ENCODE measurements around the gene NTN5.
"Not testable (repeated sequence)": the region's sequence is repeated elsewhere in the genome, so short reads cannot be mapped to it uniquely, and the experiment has no call there.

NTN5 gene, protein sequence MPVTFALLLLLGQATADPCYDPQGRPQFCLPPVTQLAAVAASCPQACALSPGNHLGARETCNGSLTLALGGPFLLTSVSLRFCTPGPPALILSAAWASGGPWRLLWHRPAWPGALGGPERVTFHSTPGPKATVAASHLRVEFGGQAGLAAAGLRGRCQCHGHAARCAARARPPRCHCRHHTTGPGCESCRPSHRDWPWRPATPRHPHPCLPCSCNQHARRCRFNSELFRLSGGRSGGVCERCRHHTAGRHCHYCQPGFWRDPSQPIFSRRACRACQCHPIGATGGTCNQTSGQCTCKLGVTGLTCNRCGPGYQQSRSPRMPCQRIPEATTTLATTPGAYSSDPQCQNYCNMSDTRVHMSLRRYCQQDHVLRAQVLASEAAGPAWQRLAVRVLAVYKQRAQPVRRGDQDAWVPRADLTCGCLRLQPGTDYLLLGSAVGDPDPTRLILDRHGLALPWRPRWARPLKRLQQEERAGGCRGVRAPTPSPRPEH

DNA sequence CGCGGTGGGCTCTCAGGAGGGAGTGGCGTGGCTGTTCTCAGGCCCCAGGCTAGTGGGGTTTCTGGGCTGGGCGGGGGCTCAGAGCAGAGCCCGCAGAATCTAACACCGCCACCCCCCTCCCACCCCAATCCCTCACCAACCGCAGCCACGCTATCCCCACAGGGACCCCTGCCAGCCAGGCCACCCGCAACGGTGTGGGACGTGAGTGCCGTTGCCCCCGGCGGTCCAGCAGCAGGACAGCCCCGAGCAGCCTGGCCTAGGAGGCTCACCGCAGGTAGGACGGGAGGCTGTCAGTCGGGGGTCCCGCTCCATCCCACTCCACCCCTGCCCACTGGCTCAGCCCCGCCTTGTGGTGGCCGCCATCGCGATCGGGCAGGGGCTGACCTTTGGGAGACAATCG is at the start of gene NTN5:
TSS of gene NTN5 (minus strand) at position 24 of the 400 bp plus-strand sequence. CDS start 2,031 bp downstream, outside the sequence.
- no peak for DNase-seq

DNA sequence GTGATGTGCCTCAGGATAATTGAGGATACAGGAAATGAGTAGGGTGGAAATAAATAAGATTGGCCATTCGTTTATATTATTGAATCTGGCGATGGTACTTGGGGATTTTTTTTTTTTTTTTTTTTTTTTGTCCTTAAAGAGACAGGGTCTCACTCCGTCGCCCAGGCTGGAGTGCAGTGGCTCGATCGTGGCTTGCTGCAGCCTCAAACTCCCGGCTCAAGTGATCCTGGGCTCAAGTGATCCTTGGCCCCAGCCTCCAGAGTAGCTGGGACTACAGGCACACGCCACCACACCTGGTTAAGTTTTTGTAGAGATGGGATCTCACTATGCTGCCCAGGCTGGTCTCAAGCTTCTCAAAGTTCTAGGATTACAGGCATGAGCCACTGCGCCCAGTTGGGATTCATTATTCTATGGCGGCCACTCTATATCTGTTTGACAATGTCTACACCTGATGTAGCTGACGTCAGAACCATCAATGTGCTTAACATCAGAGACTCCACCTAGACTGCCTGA is 49.4 kb upstream of the NTN5 start:
- no peak for DNase-seq

DNA sequence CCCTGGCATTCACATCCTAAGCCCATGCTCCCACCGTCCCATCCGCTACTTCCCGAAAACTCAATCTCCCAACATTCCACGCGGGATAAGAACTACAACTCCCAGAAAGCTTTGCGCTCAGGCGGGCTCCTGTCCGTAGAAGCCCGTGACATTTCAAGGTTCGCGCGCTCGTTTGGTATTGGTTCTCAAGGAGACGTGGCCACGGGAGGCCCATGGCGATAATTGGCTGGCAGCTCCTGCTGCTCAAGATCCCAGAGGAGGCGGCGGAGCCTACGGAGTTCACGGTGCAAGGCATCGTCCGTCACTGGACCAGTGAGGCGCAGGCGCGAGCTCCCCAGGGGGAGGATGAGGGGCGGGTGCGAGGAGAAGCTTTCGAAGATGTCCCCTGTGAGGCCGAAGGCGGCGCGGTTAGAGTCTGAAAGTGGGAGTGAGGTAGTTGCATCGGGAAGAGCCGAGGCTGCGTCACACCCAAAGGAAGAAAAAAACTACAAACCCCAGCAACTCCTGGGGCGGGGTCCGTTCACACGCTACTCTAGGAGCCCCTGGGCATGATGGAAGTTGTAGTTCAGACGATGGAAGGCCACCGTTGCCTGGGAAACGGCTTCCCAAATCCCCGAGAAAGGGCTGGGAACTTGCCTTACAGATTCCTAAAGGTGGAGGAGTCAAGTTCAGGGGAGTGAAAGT is 47.9 kb upstream of the NTN5 start:
- DNase-seq: peak; percentile 95 to 96

DNA sequence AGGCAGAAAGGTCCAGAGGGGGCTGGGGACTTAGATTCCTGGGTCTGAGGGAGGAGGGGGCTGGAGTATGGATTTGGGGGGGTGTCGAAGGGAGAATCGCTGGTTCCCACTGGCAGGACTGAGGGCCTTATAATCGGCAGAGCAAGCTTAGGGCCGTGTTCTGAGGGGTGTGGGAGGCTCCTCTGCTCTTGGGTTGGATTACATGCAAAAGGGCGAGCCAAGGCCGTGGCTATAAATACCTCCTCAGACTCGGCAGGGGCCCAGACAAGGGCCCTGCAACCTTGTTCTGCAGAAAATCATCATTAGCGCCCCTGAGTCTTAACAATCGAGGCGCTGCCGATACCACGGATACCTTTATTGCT is 47.4 kb upstream of the NTN5 start:
- DNase-seq: no peak

DNA sequence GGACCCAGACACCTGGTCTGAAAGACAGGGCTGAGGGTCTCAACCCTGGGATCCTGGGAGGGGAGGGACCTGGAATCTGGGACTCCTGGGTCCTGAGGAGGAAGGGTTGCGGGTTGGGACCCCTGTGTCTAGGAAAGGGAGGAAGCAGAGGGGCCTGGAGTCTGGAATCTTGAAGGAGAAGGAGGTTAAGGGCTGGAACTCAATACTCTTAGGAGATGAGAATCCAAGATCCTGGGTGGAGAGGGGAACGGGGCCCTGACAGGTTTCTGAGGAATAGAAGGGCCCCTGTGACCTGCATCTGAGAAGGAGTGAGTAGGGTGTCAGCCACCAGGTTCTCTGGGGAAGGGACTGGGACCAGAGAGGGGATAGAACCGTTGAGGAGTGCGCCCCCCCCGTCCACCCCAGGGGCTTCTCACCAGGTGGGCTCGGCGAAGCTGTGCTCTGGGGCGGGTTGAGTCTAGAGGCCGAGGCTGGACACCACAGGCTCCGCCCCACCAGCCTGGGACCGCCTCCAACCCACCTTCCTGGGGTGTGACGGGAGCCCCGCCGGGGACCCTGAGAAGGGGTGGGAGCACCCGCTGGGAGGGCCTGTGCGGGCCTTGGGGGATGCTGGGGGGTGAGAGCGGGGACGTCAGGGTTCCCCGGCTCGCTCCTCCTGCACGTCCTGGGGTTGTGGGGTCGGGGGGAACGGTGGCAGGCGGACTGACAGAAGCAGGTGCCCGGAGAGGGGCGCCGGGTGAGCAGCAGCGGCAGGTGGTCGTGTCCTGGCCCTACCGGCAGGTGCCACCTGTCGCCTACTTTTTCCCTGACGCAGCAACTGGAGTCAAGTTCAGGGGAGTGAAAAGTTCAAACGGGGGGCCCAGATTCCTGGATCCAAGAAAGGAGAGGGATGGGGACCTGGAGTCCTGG is 46.7 kb upstream of the NTN5 start, which contains the start of gene MAMSTR:
TSS of gene MAMSTR (minus strand) at position 463 of the 909 bp plus-strand sequence. CDS start 694 bp downstream, outside the sequence.
- DNase-seq: no peak

DNA sequence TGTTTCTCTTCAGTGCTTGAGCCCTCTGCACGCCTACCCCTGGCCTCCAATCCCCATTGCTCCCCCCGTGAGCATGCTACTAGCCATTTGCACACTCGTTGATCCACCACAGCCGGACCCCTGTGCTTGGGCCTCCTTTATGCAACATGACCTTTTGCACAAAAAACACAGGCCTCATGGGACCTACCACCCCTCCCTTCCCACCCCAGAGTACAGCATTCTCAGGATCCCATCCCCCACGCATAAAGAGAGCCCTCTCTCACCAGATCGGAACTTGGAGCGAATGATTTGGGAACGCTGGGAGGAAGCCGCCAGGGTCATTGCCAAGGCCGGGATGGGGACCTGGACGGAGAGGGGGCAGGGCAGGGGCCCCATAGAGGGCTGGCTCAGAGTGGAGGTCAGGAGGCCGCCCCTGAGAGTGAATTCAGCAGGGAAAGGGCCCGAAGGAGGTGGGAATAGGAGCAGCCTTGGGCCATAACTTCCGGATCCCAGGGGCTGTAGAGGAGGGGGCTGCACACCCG is 46.0 kb upstream of the NTN5 start:
- DNase-seq: no peak

DNA sequence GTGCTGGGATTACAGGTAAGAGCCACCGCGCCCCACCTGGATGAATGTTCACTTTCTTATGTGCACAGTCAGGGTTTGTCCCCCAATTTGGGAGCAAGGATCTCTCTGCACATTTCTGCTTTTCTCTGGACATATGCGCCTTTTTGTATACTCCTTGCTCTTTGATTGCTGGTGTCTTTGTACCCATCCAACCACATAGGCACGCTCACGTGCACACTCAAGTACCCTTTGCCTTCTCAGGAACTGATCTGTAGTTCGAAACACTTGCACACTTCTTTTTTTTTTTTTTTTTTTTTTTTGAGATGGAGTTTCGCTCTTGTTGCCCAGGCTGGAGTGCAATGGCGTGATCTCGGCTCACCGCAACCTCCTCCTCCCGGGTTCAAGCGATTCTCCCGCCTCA is 45.3 kb upstream of the NTN5 start:
- DNase-seq: not testable (repeated sequence)

DNA sequence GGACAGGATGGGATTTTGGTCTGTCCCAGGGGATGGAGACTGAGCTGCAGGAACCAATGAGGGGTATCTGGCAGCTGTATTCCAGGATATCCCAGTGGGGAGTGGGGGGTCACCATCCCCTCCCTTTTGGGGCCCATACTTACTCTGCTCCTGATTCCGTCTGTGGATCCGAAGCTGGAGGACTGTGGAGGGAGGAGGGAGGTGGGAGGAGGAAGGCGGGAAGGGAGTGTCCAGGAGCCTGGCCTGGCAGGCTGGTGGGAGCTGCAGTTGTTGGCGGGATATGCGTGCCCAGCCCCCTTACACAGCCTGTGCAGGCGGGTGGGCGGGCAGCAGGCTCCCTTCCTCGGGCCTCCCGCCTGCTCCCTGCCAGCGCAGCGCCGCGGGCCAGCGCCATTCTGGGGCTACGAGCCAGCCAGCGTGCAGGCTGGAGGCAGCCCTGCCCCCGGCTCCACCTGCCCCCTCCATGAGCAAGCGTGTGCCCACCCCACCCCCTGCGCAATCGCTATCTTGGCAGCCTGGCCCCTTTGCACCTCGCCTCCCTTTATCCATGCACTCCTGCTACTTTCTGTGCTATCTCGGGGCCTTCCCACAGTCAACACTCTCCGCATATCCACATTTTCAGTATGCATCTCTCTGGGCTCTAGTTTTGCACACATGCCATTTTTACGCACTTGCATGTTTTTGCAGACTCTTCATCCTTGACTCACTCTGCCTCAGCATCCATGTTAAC is 43.9 kb upstream of the NTN5 start:
- no peak for DNase-seq

DNA sequence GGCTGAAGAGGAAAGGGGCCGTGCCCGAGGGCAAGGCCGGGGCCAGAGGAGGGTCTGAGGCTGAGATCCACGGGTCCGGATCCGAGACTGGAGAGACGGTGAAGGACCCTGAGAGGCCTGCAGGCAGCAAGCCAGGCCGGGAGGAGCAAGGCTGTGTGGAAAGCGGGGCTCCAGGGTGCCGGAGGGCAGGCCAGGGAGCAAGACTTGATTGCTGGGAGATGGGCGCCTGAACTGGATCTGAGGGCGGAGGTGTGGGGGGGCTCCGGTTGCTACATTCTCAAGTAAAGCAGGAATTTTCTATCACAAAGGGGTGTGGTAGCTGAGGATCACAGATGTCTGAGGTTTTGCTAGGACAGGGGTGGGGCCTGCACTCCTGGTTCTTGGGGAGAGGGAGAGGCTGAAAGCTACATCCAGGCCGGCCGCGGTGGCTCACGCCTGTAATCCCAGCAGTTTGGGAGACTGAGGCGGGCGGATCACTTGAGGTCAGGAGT is 42.9 kb upstream of the NTN5 start:
- no peak for DNase-seq

DNA sequence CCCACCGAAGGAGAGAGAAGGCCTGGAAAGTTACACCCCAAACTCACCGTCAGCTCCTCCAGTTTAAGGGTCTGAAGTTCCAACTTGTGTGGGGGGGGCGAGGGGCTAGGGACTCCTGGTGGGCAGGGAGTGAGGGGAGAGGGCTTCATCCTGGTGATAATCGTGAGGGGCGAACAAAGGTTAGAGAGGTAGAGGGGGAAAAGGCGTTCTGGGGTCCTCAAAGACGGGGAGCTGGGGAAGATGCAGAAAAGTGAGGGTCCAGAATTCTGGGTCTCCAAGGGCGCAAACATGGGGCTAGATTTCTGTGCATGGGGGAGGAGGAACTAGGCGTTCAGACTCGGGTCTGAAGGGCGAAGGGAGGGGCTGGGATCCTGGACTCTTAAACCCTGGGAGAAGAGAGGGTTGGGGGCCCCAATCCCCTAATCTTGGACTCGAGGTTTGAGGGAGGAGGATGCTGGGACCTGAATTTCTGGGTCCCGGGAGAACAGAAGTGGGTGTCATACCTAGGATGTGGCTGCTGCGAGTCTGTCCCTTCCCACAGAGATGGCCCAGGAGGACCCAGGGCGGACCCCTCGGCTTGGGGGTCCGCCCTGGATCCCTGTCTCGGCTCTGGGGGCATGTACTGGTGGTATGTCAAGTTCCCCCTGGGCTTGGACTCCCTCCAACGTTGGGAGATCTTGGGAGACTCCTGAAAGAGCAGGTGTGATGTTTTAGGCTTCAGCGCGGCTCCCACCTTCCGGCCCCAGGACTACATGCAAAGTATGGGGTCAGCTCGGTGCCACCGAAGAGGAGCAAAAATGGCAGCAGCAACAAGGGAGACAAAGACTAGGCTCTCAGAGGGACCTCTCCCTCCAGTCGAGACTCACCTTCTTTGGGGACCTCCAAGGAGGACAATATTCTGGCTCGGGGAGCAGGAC is 42.2 kb upstream of the NTN5 start:
- no peak for DNase-seq

DNA sequence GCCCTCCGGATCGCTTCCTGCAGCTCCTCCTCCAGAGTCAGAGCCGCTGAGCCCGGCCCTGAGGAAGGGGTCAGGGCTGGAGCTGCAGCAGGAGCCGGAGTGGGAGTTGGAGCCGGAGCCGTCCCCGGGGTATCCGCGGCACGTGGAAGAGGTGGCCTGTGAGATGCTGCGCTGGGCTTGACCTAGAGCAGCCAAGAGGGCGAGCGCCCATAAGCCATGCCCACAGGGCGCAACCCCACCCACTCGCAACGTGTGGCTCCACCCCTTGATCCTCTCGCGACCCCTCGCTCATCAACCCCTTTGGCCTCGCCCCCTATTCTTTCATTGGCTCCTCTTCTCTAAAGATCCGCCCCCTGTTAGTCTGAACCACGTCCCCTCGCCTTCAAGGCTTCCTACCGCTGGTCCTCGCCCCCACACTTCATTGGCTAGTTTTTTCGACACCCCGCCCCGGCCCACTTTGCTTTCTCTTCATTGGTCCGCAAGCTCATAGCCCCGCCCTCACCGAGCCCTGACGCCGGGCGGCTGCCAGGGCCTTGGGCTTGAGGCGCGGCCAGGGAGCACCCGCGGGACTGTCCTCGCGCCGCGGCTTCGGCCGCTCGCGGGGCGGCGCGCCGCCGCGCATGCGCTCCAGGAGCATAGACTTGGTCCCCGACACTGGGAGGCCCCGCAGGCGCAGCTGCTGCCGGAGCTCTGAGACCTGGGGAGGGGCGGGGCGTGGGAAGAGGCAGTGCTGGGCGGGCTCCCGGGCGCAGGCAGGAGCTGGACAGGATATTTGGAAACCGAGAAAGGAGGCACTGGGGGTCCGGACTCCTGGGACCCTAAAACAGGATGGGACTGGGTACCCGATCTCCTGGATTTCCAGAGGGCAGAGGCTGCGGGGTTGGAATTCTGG is 41.3 kb upstream of the NTN5 start:
- DNase-seq: peak; percentile 99

DNA sequence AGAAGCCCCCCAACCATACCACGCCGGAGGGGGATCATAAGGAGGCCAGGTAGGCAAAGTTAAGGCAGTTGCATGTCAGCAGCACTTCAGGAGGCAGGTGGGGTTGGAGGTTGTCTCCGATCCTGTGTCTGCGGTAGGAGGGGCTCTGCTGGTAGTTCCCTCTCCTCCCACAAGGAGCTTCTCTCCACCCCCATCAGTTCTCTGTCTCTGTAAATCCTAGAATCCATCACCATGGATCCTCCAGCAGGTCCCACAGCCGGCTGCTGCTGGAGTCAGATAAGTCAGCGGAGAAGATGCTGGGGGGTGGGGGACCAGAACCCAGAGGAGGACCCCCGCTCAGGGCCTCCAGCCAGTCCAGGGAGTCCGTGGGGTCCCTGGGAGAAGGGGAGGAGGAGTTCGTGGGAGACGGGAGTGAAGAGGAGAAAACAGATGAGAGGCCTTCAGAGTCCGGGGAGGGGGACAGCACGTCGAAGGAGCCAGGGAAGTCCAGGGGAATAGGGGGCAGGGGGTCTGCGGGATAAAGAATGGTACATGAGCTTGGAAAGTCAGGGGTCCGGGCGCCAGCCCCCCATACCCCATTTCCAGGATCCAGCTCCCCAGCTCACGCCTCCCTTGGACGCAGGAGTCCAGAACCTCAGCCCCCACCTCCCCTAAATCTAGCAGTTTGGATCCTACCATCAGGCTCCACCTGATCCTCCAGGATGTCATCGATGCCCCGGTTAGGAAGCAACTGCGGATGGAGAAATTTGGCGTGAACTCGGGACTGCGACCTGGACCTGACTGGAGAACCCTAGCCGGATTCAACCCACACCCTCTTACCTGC is 40.4 kb upstream of the NTN5 start:
- DNase-seq: no peak

DNA sequence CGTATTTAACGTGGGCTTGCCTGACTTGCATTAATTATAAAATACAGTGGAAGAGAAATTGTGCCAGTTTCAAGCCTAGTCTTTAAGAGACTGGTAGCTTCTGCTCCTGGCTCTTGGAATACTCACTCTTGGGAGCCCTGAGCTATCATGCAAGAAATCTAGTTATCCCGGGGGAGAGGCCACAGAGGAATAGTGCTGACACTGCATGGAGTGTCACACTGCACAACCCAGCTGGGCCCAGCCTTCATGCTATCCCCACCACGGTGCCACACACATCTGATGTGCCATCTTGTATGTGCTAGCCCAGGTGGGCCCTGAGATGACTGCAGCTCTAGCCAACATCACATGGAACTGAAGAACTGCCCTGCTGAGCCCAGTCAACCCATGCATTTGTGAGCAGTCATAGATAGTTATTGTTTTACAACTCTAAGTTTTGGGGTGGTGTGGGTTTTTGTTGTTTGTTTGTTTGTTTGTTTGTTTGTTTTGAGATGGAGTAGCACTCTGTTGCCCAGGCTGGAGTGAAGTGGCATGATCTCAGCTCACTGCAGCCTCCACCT is 38.4 kb upstream of the NTN5 start:
- DNase-seq: no peak

DNA sequence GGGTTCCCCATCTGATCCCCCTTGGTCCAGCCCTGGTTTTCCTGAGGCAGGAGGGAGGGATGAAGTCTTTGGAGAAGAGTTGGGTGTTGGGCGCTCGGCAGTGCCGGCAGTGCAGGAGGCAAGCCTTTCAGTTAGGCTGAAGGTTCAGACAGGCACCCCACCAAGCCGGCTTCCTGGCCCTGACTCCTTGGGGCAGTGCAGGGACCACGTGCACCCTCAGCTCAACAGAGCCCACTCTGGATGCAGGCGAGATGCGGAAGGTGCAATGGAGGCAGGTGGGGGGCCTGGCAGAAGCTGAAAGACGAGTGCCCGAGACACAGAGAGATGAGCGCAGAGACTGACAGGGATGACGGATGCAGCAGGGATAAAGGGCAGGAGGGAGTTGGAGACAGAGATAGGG is 35.7 kb upstream of the NTN5 start:
- DNase-seq: no peak

DNA sequence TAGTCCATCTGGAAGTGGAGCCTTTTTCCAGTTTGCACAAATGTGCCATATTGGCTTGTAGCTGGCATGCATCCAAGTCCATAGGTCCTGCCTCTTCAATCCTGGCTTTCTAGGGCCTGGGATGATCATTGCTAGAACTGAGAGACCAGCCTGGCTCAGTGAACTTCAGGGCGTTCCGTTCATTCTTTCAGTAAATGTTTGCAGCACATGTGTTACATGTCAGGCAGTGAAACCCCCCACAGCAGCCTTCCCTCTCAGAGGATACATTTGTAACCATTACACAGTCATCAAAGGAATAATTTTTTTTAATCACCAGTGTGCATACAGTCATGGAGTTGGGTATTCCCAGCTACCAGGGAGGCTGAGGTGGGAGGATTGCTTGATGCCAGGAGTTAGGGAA is 32.6 kb upstream of the NTN5 start:
- no peak for DNase-seq

DNA sequence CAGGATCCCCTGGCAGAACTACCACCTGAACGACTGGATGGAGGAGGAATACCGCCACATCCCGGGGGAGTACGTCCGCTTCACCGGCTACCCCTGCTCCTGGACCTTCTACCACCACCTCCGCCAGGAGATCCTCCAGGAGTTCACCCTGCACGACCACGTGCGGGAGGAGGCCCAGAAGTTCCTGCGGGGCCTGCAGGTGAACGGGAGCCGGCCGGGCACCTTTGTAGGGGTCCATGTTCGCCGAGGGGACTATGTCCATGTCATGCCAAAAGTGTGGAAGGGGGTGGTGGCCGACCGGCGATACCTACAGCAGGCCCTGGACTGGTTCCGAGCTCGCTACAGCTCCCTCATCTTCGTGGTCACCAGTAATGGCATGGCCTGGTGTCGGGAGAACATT is 30.5 kb upstream of the NTN5 start:
- no peak for DNase-seq

DNA sequence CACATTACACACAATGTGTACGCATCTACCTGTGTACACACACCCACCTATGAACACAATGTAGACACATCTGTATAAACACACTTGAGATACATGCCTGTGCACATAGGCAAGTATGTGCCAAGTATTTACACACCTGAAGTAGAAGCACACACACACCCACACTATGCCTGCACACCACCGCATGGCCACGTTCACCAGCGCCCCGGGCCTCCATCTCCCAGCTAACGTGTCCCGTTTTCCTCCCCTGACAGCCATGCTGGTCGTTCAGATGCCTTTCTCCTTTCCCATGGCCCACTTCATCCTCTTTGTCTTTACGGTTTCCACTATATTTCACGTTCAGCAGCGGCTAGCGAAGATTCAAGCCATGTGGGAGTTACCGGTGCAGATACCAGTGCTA is 29.9 kb upstream of the NTN5 start:
- DNase-seq: no peak

DNA sequence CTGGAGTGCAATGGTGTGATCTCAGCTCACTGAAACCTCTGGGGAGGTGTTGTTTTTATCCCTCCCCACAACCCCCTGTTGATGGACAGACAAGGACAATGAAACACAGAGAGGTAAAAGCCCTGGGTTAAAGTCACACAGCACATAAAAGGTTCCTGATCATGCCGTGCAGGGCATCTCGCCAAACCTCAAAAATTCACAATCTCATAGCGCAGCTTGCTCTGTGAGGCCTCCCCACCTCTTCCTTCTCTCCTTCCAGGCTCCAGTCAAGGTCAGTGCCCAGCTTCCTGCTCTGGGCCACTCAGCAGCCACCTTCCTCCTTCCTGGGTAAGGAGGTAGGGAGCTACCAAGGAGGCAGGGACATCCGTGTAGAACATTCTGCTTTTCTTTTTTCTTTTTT is 25.2 kb upstream of the NTN5 start:
- DNase-seq: no peak

Data from CD4-positive, alpha-beta T cell treated with Interleukin-4 for 1 hour (primary cell).